ENCODE data around the gene DUS2. TPM values are rescaled to one million over a fixed set of nuclear protein-coding genes. Genes with fewer than 3 reads are reported as not detected.

DUS2 gene
- total RNA-seq, 4 donors from 2014 or later, result 9.2 to 13.1 (median 11.2) TPM

- WGBS, 2 donors (ENCODE audit: low coverage in 1 of 2), result 74 to 80% methylated on average over 2 to 11 of the region's 11 CpGs
- intact Hi-C loops (cut with DNase I; ENCODE audit: low total_unique reads), result loop anchor here (5.0 kb wide), 1 partner anchor 240 kb away; no protein-coding TSS in a partner anchor
These were observed 35.5 kb upstream of the DUS2 start for GRCh38 chr16:67987460-67988160.

GRCh38 chr16:67988675-67989074, 34.4 kb upstream of the DUS2 start:
- no peak for DNase-seq
- intact Hi-C loops (cut with DNase I; ENCODE audit: low total_unique reads), result loop anchor here (5.0 kb wide), 1 partner anchor 239 kb away; no protein-coding TSS in a partner anchor
- H3K9me3 ChIP-seq, result no peaks in the 10 kb centered on the region
- no peak overlapping the region for H3K4me3 ChIP-seq
- 87 to 95% methylated on average over 3 of the region's 3 CpGs for WGBS, 2 donors (ENCODE audit: low coverage in 1 of 2)
- in situ Hi-C loops (cut with MboI; ENCODE audit: low pct_ligation_motif_present in 1 of 4, low pct_unique_long_range_greater_than_20kb in 1 of 4, low sequenced_read_pairs in 3 of 4), result no loop called here
- H3K4me1 ChIP-seq, result peaks cover 3 to 29% (median 6%) of the 10 kb centered on the region in 4 donors
- H3K36me3 ChIP-seq, result no peaks in the 10 kb centered on the region
- H3K27ac ChIP-seq, result no peak overlapping the region
- no peak for TF ChIP-seq POLR2A (IDR thresholded peaks at IDR 0.05)
- TF ChIP-seq EP300 (IDR thresholded peaks at IDR 0.05; ENCODE audit: low read depth), result no peak
- TF ChIP-seq POLR2AphosphoS5 (IDR thresholded peaks at IDR 0.05), result no peak
- no peak for TF ChIP-seq CTCF (IDR thresholded peaks at IDR 0.05)
- H3K27me3 ChIP-seq, result no peaks in the 10 kb centered on the region

More at GRCh38 chr16:67987460-67988160, 35.5 kb upstream of the DUS2 start:
- Histone ChIP-seq H3K4me1 (peaks cover 0 to 20% (median 0%) of the 10 kb centered on the region in 4 donors), H3K9me3 (no peaks in the 10 kb centered on the region), H3K27ac (peak overlapping the region in 1 of 4 donors; percentile 9), H3K36me3 (no peaks in the 10 kb centered on the region), H3K4me3 (no peak overlapping the region), H3K27me3 (no peaks in the 10 kb centered on the region)
- in situ Hi-C loops (cut with MboI; ENCODE audit: low pct_ligation_motif_present in 1 of 4, low pct_unique_long_range_greater_than_20kb in 1 of 4, low sequenced_read_pairs in 3 of 4), result no loop called here
- TF ChIP-seq POLR2AphosphoS5 (IDR thresholded peaks at IDR 0.05) (no peak), EP300 (IDR thresholded peaks at IDR 0.05; ENCODE audit: low read depth) (no peak), POLR2A (IDR thresholded peaks at IDR 0.05) (no peak), CTCF (IDR thresholded peaks at IDR 0.05) (no peak)
- no peak for DNase-seq

DNA sequence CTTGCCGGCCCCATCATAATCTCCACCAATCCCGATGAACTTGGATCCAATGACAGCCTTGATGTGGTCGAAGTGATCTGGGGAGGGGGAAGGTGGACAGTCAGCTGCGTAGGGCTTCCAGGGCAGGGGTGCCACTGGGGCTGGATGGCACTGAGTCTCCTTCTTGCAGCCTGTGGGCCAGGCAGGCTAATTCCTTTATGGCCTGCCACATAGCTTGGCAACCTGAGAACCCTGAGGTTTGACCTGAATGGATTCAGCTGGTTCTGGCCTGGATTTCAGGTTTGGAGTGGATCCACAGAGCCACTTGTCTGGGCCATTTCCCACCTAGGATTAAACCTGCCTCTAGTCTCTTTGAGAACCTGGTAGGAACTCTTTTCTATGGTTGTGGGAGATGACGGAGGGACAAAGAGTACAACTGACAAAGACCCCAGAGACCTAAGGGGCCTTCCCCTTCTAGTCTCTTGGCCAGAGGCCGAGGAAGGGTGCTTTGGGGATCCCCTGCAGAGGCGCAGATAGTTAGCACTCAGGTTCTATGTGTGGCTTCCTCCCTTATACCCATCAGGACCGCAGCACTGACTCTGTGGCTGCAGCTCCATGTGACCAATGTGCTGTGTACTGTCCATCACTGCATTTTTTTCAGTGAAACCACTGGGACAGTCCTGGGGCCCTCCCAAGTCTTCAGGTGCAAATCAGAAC, 33.6 kb upstream of the DUS2 start:
- in situ Hi-C loops (cut with MboI; ENCODE audit: low pct_ligation_motif_present in 1 of 4, low pct_unique_long_range_greater_than_20kb in 1 of 4, low sequenced_read_pairs in 3 of 4) (loop anchor here in 1 of 4 donors (10.0 kb wide), 1 partner anchor 55 kb away; no protein-coding TSS in a partner anchor), intact Hi-C loops (cut with DNase I; ENCODE audit: low total_unique reads) (loop anchor here (5.0 kb wide), 1 partner anchor 238 kb away; no protein-coding TSS in a partner anchor)
- TF ChIP-seq EP300 (IDR thresholded peaks at IDR 0.05; ENCODE audit: low read depth), result no peak
- no peak for TF ChIP-seq POLR2A (IDR thresholded peaks at IDR 0.05)
- TF ChIP-seq POLR2AphosphoS5 (IDR thresholded peaks at IDR 0.05), result no peak
- no peak for TF ChIP-seq CTCF (IDR thresholded peaks at IDR 0.05)
- DNase-seq, result no peak
- Histone ChIP-seq H3K4me1 (peaks cover 5 to 25% (median 8%) of the 10 kb centered on the region in 4 donors), H3K36me3 (no peaks in the 10 kb centered on the region), H3K27ac (no peak overlapping the region), H3K9me3 (no peaks in the 10 kb centered on the region), H3K27me3 (no peaks in the 10 kb centered on the region), H3K4me3 (no peak overlapping the region)
- WGBS, 2 donors (ENCODE audit: low coverage in 1 of 2), result 82 to 90% methylated on average over 2 to 8 of the region's 8 CpGs

DNA sequence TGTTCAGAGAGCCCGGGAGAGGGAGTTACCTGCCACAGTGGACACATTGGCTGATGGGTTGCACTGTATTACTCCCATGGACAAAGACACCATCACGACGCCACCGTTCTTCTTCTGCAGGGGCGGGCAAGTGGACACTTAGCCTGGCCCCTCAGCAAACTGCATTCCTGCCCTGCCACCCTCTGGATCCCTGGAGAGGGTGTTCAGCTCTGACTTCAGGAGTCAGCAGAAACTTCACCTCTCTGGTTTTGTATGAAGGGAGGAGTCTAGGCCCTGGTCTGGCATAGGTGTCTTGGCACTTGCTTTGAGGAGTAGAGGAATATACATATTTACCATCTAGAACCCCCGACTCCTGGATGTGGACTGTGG, 33.1 kb upstream of the DUS2 start:
- 73 to 86% methylated on average over 1 to 6 of the region's 6 CpGs for WGBS, 2 donors (ENCODE audit: low coverage in 1 of 2)
- intact Hi-C loops (cut with DNase I; ENCODE audit: low total_unique reads) (no loop called here), in situ Hi-C loops (cut with MboI; ENCODE audit: low pct_ligation_motif_present in 1 of 4, low pct_unique_long_range_greater_than_20kb in 1 of 4, low sequenced_read_pairs in 3 of 4) (loop anchor here in 1 of 4 donors (10.0 kb wide), 1 partner anchor 55 kb away; no protein-coding TSS in a partner anchor)
- TF ChIP-seq POLR2A (IDR thresholded peaks at IDR 0.05), result no peak
- no peak for TF ChIP-seq EP300 (IDR thresholded peaks at IDR 0.05; ENCODE audit: low read depth)
- no peak for TF ChIP-seq CTCF (IDR thresholded peaks at IDR 0.05)
- TF ChIP-seq POLR2AphosphoS5 (IDR thresholded peaks at IDR 0.05), result no peak
- Histone ChIP-seq H3K4me1 (peaks cover 5 to 20% (median 8%) of the 10 kb centered on the region in 4 donors), H3K27me3 (no peaks in the 10 kb centered on the region), H3K36me3 (no peaks in the 10 kb centered on the region), H3K4me3 (no peak overlapping the region), H3K9me3 (no peaks in the 10 kb centered on the region), H3K27ac (no peak overlapping the region)
- no peak for DNase-seq
